Lower leg skin (tissue), 3 donors: ENCODE data around the gene STK11IP.

Experiments used
- CTCF ChIP-seq, 3 donors: fragments of 450-650 bp; IDR thresholded peaks; one replicate each; pipeline ENCODE4 v1.5.1; 2016; ENCODE audit warnings: antibody characterized with exemption in 3 of 3, mild to moderate bottlenecking in 3 of 3, moderate library complexity in 2 of 3
- POLR2A ChIP-seq, 2 donors: fragments of 450-650 bp; IDR thresholded peaks; one replicate each; pipeline ENCODE4 v1.6.1; 2016 to 2017; ENCODE audit warnings: antibody characterized with exemption in 2 of 2, mild to moderate bottlenecking in 1 of 2, moderate library complexity in 1 of 2

GRCh38 chr2:219622472-219622871 lies 24.8 kb downstream of the STK11IP start:
- TF ChIP-seq CTCF (IDR thresholded peaks at IDR 0.05) (no peak), POLR2A (IDR thresholded peaks at IDR 0.05) (no peak)
